OCI-LY1 (cell line): ENCODE results near the gene NLN.

ENCODE experiments used
- H2AFZ ChIP-seq: fragments of 200-600 bp; sonication (generic), shearing (Covaris generic); 2 replicates; pipeline ENCODE4 v1.6.0; 2014; ENCODE audit warnings: antibody characterized with exemption, mild to moderate bottlenecking, low read length
- H3F3A ChIP-seq: fragments of 200-600 bp; sonication (generic), shearing (Covaris generic); 2 replicates; pipeline ENCODE4 v1.6.0; 2014; ENCODE audit warnings: mild to moderate bottlenecking, antibody characterized with exemption, low read length, moderate library complexity; ENCODE audit not compliant: insufficient read depth
- H3K27ac ChIP-seq: fragments of 200-600 bp; sonication (generic); 2 replicates; pipeline ENCODE4 v1.5.1; 2014; ENCODE audit warnings: low read length, mixed run types, mild to moderate bottlenecking, low read depth; ENCODE audit not compliant: poor library complexity, severe bottlenecking
- H3K27me3 ChIP-seq: fragments of 200-600 bp; sonication (generic); 2 replicates; pipeline ENCODE4 v1.6.0; 2014; ENCODE audit warnings: antibody characterized with exemption, mild to moderate bottlenecking, low read length, moderate library complexity; ENCODE audit not compliant: insufficient read depth
- H3K36me3 ChIP-seq: fragments of 200-600 bp; sonication (generic); 2 replicates; pipeline ENCODE4 v1.6.1; 2014; ENCODE audit warnings: mild to moderate bottlenecking, antibody characterized with exemption, low read length, moderate library complexity, mixed read lengths; ENCODE audit not compliant: insufficient read depth
- H3K4me1 ChIP-seq: fragments of 200-600 bp; sonication (generic); 2 replicates; pipeline ENCODE4 v1.5.1; 2014; ENCODE audit warnings: mild to moderate bottlenecking, low read length, moderate library complexity; ENCODE audit not compliant: insufficient read depth, severe bottlenecking
- H3K4me2 ChIP-seq: fragments of 200-600 bp; sonication (generic), shearing (Covaris generic); 2 replicates; pipeline ENCODE4 v1.6.1; 2014; ENCODE audit warnings: low read length
- H3K4me3 ChIP-seq: fragments of 200-600 bp; sonication (generic); 2 replicates; pipeline ENCODE4 v1.5.1; 2014; ENCODE audit warnings: low read length, low read depth, mild to moderate bottlenecking, mixed read lengths; ENCODE audit not compliant: poor library complexity, severe bottlenecking
- H3K79me2 ChIP-seq: fragments of 200-600 bp; shearing (Covaris generic); 2 replicates; pipeline ENCODE4 v1.6.1; 2016; ENCODE audit warnings: mixed run types, low read length, mixed read lengths; ENCODE audit not compliant: insufficient read depth
- H3K9ac ChIP-seq: fragments of 200-600 bp; sonication (generic), shearing (Covaris generic); 2 replicates; pipeline ENCODE4 v1.6.1; 2014; ENCODE audit warnings: mild to moderate bottlenecking, low read length, mixed read lengths
- H3K9me2 ChIP-seq: fragments of 200-600 bp; sonication (generic), shearing (Covaris generic); 2 replicates; pipeline ENCODE4 v1.6.1; 2014; ENCODE audit warnings: low read depth, mild to moderate bottlenecking, low read length, mixed read lengths
- H3K9me3 ChIP-seq: fragments of 200-600 bp; shearing (Covaris generic); 2 replicates; pipeline ENCODE4 v1.6.1; 2014; ENCODE audit warnings: low read length, mixed read lengths
- H4K20me1 ChIP-seq: fragments of 200-600 bp; sonication (generic), shearing (Covaris generic); 2 replicates; pipeline ENCODE4 v1.6.0; 2016; ENCODE audit warnings: mild to moderate bottlenecking, low read length; ENCODE audit not compliant: insufficient read depth
- EZH2 ChIP-seq: fragments of 200-600 bp; sonication (generic), shearing (Covaris generic); IDR thresholded peaks from 2 replicates; pipeline ENCODE4 v1.8.0; 2017; ENCODE audit warnings: borderline replicate concordance, mixed run types, mild to moderate bottlenecking, antibody characterized with exemption, low read length, moderate library complexity, mixed read lengths
- TF ChIP-seq, protein P1 (sequence below): fragments of 200-600 bp; sonication (generic), shearing (Covaris generic); IDR thresholded peaks from 2 replicates; pipeline ENCODE4 v1.5.1; 2017; ENCODE audit warnings: mild to moderate bottlenecking, antibody characterized with exemption, low read length, moderate library complexity, mixed read lengths

The NLN gene

DNA sequence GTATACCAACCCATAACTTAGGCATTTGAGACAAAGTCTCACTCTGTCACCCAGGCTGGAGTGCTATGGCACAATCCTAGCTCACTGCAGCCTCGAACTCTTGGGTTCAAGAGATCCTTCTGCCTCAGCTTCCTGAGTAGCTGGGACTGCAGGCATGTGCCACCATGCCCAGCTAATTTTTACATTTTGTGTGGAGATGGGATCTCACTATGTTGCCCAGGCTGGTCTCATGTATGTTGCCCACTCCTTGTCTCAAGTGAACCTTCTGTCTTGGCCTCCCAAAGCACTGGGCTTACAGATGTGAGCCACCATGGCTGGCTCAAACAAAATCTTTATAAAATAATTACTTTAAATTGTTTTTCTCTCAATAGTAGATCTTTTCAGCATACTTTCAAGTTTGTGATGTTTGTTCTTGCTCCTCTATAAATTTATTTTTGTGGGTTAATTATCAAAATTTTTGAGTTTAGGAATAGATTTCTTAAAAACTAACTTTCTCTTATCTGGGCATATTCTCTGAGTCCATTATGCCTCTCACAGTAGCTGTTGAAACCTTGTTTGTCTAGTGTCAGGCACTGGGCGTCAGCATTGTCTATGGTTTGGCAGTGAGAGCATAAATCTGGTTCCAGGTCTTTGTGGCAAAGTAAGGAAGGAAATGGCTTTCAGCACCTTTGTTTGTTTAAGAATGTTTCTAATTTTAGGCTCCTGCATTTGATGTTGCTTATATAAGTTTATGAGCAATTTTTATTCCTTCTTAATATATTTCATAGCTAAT is 38.7 kb downstream of the NLN start:
- peaks cover 20% of the 10 kb centered on the region; the same call in 1 of the 2 replicates for H3K36me3 ChIP-seq
- H3K27me3 ChIP-seq = no peaks in the 10 kb centered on the region
- H3K27ac ChIP-seq = no peak overlapping the region
- H2AFZ ChIP-seq = no peak overlapping the region
- H3K4me3 ChIP-seq = no peak overlapping the region
- no peaks in the 10 kb centered on the region for H3K79me2 ChIP-seq
- no peak overlapping the region for H3K4me2 ChIP-seq
- TF ChIP-seq, protein P1, sequence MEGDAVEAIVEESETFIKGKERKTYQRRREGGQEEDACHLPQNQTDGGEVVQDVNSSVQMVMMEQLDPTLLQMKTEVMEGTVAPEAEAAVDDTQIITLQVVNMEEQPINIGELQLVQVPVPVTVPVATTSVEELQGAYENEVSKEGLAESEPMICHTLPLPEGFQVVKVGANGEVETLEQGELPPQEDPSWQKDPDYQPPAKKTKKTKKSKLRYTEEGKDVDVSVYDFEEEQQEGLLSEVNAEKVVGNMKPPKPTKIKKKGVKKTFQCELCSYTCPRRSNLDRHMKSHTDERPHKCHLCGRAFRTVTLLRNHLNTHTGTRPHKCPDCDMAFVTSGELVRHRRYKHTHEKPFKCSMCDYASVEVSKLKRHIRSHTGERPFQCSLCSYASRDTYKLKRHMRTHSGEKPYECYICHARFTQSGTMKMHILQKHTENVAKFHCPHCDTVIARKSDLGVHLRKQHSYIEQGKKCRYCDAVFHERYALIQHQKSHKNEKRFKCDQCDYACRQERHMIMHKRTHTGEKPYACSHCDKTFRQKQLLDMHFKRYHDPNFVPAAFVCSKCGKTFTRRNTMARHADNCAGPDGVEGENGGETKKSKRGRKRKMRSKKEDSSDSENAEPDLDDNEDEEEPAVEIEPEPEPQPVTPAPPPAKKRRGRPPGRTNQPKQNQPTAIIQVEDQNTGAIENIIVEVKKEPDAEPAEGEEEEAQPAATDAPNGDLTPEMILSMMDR = peak; percentile 45; the same call in 1 of the 2 replicates
- TF ChIP-seq EZH2 = no peak
- no peaks in the 10 kb centered on the region for H3F3A ChIP-seq
- no peaks in the 10 kb centered on the region for H3K9me2 ChIP-seq
- no peaks in the 10 kb centered on the region for H4K20me1 ChIP-seq
- no peak overlapping the region for H3K9ac ChIP-seq
- H3K4me1 ChIP-seq = peaks cover 5% of the 10 kb centered on the region
- H3K9me3 ChIP-seq = no peaks in the 10 kb centered on the region

DNA sequence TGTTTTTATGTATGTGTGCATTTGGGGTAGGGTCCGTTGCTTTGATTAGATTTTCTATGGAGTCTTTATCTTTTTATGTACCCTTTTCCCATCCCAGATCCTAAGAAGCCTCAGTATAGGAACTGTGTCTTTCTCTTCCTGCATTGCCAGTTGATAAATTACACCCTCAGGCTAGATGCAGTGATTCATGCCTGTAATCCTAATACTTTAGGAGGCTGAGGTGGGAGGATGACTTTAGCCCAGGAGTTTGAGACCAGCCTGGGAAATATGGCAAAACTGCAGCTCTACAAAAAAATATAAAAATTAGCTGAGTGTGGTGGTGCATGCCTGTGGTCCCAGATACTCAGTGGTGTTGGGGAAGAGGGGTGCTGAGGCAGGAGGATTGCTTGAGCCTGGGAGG is 40.2 kb downstream of the NLN start:
- TF ChIP-seq, protein P1 = no peak
- no peak for TF ChIP-seq EZH2
- Histone ChIP-seq H3K79me2 (no peaks in the 10 kb centered on the region), H3K36me3 (peaks cover 34% of the 10 kb centered on the region), H3F3A (no peaks in the 10 kb centered on the region), H4K20me1 (no peaks in the 10 kb centered on the region), H3K9me2 (no peaks in the 10 kb centered on the region), H3K4me3 (no peak overlapping the region), H3K27me3 (no peaks in the 10 kb centered on the region), H3K27ac (no peak overlapping the region), H3K4me2 (no peak overlapping the region), H3K4me1 (peaks cover 5% of the 10 kb centered on the region), H3K9ac (no peak overlapping the region), H3K9me3 (no peaks in the 10 kb centered on the region), H2AFZ (no peak overlapping the region)

DNA sequence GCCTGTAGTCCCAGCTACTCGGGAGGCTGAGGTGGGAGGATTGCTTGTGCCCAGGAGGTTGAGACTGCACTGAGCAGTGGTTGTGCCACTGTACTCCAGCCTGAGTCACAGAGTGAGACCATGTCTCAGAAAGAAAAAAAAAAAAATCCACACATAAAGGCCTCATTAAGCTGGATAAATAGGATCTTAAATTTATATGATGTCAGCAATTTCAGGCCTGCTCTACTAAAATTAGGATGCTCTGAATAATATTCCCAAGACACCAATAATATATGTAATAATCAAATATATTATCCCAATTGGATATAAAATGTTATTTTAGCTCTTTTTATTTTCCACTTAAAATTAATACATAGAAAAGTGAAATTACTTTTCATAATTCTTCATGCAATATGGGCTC is 43.6 kb downstream of the NLN start:
- H3K9ac ChIP-seq = no peak overlapping the region
- no peak overlapping the region for H3K4me2 ChIP-seq
- no peak overlapping the region for H3K27ac ChIP-seq
- no peaks in the 10 kb centered on the region for H3K27me3 ChIP-seq
- no peaks in the 10 kb centered on the region for H3K4me1 ChIP-seq
- no peaks in the 10 kb centered on the region for H3K79me2 ChIP-seq
- TF ChIP-seq, protein P1 = no peak
- TF ChIP-seq EZH2 = no peak
- no peaks in the 10 kb centered on the region for H3K9me3 ChIP-seq
- no peaks in the 10 kb centered on the region for H4K20me1 ChIP-seq
- no peaks in the 10 kb centered on the region for H3K9me2 ChIP-seq
- H2AFZ ChIP-seq = no peak overlapping the region
- no peak overlapping the region for H3K4me3 ChIP-seq
- no peaks in the 10 kb centered on the region for H3F3A ChIP-seq
- peaks cover 22% of the 10 kb centered on the region for H3K36me3 ChIP-seq
